Activated gamma-delta T cell treated with Interleukin-2 at 50 U/mL for 16 hours (primary cell): ENCODE results near the gene GPR84.

Experiments used
- DNase-seq: peaks from one replicate; pipeline ENCODE4 v3.0.0-alpha.2; 2020

Gene GPR84

GRCh38 chr12:54321363-54321762 is 42.9 kb downstream of the GPR84 start:
- no peak for DNase-seq
